Vagina (tissue), 2 donors: ENCODE measurements around the gene KRT222. TPM values are rescaled to one million over a fixed set of nuclear protein-coding genes. Genes with fewer than 3 reads are reported as not detected.

ENCODE experiments used
- DNase-seq, 2 donors: peaks; one replicate each; pipeline ENCODE4 v3.0.0-alpha.2; 2017; ENCODE audit errors: extremely low spot score in 2 of 2
- H3K27ac ChIP-seq: fragments of 200-600 bp; sonication (generic); one replicate; pipeline ENCODE4 v1.5.1; 2019
- H3K27me3 ChIP-seq: fragments of 200-600 bp; sonication (generic); one replicate; pipeline ENCODE4 v1.5.1; 2019
- H3K36me3 ChIP-seq, 2 donors: fragments of 200-600 bp; sonication (generic); one replicate each; pipeline ENCODE4 v1.5.1; 2017 to 2019
- H3K4me1 ChIP-seq: fragments of 200-600 bp; sonication (generic); one replicate; pipeline ENCODE4 v1.5.1; 2019
- H3K4me3 ChIP-seq, 2 donors: fragments of 200-600 bp; sonication (generic); 1 replicate in 1 of 2; 2 replicates in 1 of 2; pipeline ENCODE4 v1.5.1; 2016 to 2019
- H3K9me3 ChIP-seq: fragments of 200-600 bp; sonication (generic); one replicate; pipeline ENCODE4 v1.5.1; 2019
- POLR2A ChIP-seq, 2 donors: fragments of 450-650 bp; IDR thresholded peaks; one replicate each; pipeline ENCODE4 v1.6.1; 2017; ENCODE audit warnings: antibody characterized with exemption in 2 of 2, mild to moderate bottlenecking in 2 of 2, moderate library complexity in 2 of 2
- POLR2AphosphoS5 ChIP-seq, 2 donors: sonication (generic); formaldehyde crosslinking; IDR thresholded peaks; one replicate each; pipeline ENCODE4 v1.9.0; 2017; ENCODE audit warnings: antibody characterized with exemption in 2 of 2, mild to moderate bottlenecking in 2 of 2, low read depth in 1 of 2; ENCODE audit not compliant: insufficient read depth in 1 of 2
- intact Hi-C: fragments of 100-400 bp; cut with DNase I; formaldehyde crosslinking; loops from one replicate; pipeline ENCODE4 v1.15.1; 2023
- total RNA-seq: library from RNA; depleted of rRNA; stranded (reverse); fragments of >200 nt; gene quantifications from one replicate; pipeline ENCODE4 v1.2.3, GENCODE V29; 2016
- TF ChIP-seq, protein P1 (sequence below), 3 experiments: fragments of 450-650 bp in 2 of 3; fragments of 200-600 bp in 1 of 3; sonication (generic) in 1 of 3; IDR thresholded peaks; one replicate each; pipeline ENCODE4 v1.5.1; 2017 to 2019; ENCODE audit warnings: antibody characterized with exemption in 3 of 3, mild to moderate bottlenecking in 2 of 3, moderate library complexity in 2 of 3

Gene KRT222
- total RNA-seq, 1 donor from 2014 or later = not detected

DNA sequence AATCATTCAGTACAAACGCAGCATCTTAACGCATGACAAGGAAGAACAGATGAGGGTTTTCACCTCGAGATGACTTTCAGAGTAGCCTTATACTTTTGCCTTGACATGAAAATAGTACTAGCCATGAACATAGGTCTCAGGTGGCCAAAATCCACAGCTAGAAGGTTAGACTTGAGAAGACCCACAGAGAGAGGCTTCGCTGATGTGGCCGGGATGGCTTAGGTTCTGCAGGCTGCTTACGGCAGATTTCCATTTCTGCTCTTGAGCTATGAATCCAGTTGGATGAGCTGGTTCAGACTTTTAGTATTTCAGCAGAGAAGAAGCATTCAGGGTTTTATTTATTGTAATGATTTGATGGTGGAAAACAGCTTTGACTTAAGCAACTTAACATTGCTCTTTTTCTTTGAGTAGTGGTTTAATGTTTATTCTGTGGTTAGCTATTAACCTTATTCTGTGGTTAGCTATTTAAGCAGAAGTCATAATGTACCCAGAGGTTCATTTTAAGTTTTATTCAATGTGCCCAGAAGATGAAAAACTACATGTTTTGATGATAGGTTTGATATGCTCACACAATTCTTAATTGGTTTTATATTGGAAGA lies 31.0 kb upstream of the KRT222 start:
- peaks cover 38% of the 10 kb centered on the region for H3K4me1 ChIP-seq
- H3K9me3 ChIP-seq = no peaks in the 10 kb centered on the region
- no peak overlapping the region for H3K27ac ChIP-seq
- DNase-seq = no peak
- no peak overlapping the region for H3K4me3 ChIP-seq
- H3K27me3 ChIP-seq = no peaks in the 10 kb centered on the region
- no peaks in the 10 kb centered on the region for H3K36me3 ChIP-seq
- TF ChIP-seq, protein P1, sequence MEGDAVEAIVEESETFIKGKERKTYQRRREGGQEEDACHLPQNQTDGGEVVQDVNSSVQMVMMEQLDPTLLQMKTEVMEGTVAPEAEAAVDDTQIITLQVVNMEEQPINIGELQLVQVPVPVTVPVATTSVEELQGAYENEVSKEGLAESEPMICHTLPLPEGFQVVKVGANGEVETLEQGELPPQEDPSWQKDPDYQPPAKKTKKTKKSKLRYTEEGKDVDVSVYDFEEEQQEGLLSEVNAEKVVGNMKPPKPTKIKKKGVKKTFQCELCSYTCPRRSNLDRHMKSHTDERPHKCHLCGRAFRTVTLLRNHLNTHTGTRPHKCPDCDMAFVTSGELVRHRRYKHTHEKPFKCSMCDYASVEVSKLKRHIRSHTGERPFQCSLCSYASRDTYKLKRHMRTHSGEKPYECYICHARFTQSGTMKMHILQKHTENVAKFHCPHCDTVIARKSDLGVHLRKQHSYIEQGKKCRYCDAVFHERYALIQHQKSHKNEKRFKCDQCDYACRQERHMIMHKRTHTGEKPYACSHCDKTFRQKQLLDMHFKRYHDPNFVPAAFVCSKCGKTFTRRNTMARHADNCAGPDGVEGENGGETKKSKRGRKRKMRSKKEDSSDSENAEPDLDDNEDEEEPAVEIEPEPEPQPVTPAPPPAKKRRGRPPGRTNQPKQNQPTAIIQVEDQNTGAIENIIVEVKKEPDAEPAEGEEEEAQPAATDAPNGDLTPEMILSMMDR (IDR thresholded peaks at IDR 0.05) = no peak
- TF ChIP-seq POLR2A (IDR thresholded peaks at IDR 0.05) (no peak), POLR2AphosphoS5 (IDR thresholded peaks at IDR 0.05; ENCODE audit: insufficient read depth in 1 of 2, low read depth in 1 of 2) (no peak)
- intact Hi-C loops = no loop called here

- intact Hi-C loops = no loop called here
- DNase-seq = no peak
- Histone ChIP-seq H3K4me3 (no peak overlapping the region), H3K36me3 (no peaks in the 10 kb centered on the region), H3K9me3 (no peaks in the 10 kb centered on the region), H3K4me1 (peaks cover 29% of the 10 kb centered on the region), H3K27me3 (no peaks in the 10 kb centered on the region), H3K27ac (no peak overlapping the region)
- TF ChIP-seq POLR2A (IDR thresholded peaks at IDR 0.05) (no peak), POLR2AphosphoS5 (IDR thresholded peaks at IDR 0.05; ENCODE audit: insufficient read depth in 1 of 2, low read depth in 1 of 2) (no peak)
- TF ChIP-seq, protein P1 (IDR thresholded peaks at IDR 0.05) = no peak
Observed at GRCh38 chr17:40694584-40694983, 29.6 kb upstream of the KRT222 start.

DNA sequence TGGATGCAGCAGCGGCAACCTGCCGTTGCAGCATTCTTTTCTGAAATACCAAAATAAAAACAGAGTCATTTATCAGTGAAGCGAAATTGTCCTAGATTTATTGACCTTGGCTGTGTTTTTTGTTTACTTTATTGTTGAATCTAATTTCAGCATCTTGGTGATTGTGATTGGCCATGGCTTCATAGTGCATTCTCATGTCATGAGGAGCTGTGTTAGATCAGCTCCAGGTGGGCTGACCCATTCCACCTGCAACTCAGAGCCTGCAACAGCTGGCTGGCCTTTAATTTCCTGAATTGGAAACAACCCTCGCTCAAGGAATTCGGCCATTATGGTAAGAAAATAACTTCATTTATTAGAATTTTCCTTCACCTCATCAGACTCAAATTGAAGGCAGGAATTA lies 22.1 kb upstream of the KRT222 start:
- Histone ChIP-seq H3K27me3 (no peaks in the 10 kb centered on the region), H3K4me1 (no peaks in the 10 kb centered on the region), H3K4me3 (no peak overlapping the region), H3K9me3 (no peaks in the 10 kb centered on the region), H3K27ac (no peak overlapping the region), H3K36me3 (no peaks in the 10 kb centered on the region)
- TF ChIP-seq, protein P1 (IDR thresholded peaks at IDR 0.05) = no peak
- TF ChIP-seq POLR2AphosphoS5 (IDR thresholded peaks at IDR 0.05; ENCODE audit: insufficient read depth in 1 of 2, low read depth in 1 of 2) (no peak), POLR2A (IDR thresholded peaks at IDR 0.05) (no peak)
- intact Hi-C loops = no loop called here
- no peak for DNase-seq

- Histone ChIP-seq H3K4me1 (no peaks in the 10 kb centered on the region), H3K27ac (no peak overlapping the region), H3K9me3 (no peaks in the 10 kb centered on the region), H3K36me3 (no peaks in the 10 kb centered on the region), H3K4me3 (no peak overlapping the region), H3K27me3 (no peaks in the 10 kb centered on the region)
- intact Hi-C loops = no loop called here
- no peak for TF ChIP-seq POLR2A (IDR thresholded peaks at IDR 0.05)
- TF ChIP-seq, protein P1 (IDR thresholded peaks at IDR 0.05) = no peak
- DNase-seq = no peak
Observed at GRCh38 chr17:40686192-40686591, 21.2 kb upstream of the KRT222 start.

DNA sequence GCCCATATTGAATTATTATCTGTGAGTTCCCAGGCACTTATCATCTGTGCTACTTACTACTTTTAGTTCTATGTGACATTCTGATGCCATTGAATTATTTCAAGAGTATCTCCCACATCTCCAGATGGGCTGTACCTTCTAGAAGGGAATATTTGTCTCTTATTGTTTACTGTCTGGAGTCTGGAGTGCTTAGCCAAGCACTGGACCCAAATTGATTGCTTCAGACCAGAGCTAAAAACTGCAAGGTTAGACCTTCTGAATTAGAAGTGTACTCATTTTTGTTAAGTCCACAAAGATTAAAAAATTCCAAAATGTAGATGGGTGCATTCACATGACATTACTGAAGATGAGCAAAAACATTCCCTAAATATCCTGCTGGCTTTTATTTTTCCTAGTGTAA lies 16.0 kb upstream of the KRT222 start:
- no peaks in the 10 kb centered on the region for H3K4me1 ChIP-seq
- TF ChIP-seq POLR2A (IDR thresholded peaks at IDR 0.05) (no peak), POLR2AphosphoS5 (IDR thresholded peaks at IDR 0.05; ENCODE audit: insufficient read depth in 1 of 2, low read depth in 1 of 2) (no peak)
- TF ChIP-seq, protein P1 (IDR thresholded peaks at IDR 0.05) = no peak
- H3K9me3 ChIP-seq = no peaks in the 10 kb centered on the region
- DNase-seq = no peak
- no peak overlapping the region for H3K27ac ChIP-seq
- intact Hi-C loops = no loop called here
- no peaks in the 10 kb centered on the region for H3K36me3 ChIP-seq
- H3K4me3 ChIP-seq = no peak overlapping the region
- H3K27me3 ChIP-seq = no peaks in the 10 kb centered on the region
